NOMO-1 treated with dmso at 0.1 percent for 144 hours (cell line): Measurements from ENCODE around the gene RASGEF1C.
"Not testable (repeated sequence)": the region's sequence is repeated elsewhere in the genome, so short reads cannot be mapped to it uniquely, and the experiment has no call there.

Experiments used
- DNase-seq: peaks from one replicate; lab custom pipeline; 2025; ENCODE audit not compliant: unreplicated experiment; lab: John Stamatoyannopoulos, UW

The RASGEF1C gene

DNA sequence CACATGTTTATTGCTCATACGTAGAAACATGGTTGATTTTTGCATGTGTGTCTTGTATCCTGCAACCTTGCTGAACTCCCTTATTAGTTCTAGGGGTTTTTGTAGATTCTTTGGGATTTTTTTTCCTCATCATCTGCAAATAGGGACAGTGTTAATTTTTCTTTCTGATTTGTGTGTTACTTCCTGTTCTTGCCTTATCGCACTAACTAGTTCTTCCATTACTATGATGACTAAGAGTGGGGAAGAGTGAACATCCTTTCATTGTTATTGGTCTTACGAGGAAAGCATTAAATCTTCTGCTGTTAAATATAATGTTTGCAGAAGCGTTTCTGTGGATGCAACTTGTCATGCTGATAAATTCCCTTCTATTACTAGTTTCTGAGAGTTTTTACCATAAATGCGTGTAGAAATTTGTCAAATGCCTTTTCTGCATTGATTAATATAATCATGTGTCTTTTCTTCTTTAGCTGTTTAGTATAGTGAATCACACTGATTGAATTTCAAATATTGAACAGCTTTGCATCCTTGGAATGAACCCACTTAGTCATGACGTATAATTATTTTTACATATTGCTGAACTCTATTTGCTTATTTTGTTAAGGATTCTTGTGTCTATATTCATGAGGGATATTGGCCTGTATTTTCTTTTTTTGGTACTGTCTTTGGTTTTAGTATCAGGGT is 105.4 kb downstream of the RASGEF1C start:
- DNase-seq = no peak

DNA sequence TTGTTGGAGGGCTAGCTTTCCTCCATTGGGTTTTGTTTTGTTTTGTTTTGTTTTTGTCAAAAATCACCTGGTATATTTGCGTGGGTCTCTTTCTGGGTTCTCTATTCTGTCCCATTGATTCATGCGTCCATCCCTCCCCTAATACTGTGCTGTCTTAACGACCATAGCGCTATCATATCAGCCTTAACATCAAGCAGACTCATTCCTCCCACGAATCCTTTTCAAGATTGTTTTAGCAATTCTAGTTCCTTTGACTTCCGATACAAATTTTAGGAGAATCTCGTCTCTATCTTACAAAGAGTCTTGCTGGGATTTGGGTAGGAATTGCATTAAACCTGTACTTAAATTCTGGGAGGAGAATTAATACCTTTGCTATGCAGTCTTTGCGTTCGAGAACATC is 106.4 kb downstream of the RASGEF1C start:
- DNase-seq = no peak

DNA sequence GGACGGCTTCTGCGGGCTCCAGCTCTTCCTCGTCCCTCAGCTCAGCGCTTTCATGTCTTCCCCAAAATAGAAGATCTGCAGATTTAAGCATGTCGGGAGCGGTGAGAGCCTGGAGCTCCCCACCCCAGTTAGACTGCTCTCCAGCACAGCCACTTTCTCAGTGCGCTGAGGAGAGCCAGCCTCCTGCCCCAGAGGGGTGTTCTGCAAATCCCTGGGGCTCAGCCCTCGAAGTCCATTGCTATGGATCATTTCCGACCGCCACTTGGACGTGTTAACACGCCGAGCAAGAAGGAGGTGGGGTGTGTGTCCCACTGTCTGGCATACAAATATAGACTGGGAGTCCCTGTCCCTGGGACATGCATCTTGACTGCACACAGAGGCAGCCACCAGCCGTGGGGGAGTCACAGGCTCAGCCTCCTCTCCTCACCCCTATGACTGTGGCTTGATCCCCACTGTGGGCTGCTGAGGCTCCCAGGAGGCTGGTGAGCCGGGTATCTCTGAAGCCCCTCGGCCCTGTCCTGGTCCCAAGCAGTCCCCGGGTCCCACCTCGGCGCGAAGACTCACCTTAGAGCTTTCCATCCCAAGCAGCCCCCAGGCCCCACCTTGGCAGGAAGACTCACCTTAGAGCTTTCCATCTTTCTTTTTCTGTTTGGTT is 107.4 kb downstream of the RASGEF1C start:
- DNase-seq = no peak

DNA sequence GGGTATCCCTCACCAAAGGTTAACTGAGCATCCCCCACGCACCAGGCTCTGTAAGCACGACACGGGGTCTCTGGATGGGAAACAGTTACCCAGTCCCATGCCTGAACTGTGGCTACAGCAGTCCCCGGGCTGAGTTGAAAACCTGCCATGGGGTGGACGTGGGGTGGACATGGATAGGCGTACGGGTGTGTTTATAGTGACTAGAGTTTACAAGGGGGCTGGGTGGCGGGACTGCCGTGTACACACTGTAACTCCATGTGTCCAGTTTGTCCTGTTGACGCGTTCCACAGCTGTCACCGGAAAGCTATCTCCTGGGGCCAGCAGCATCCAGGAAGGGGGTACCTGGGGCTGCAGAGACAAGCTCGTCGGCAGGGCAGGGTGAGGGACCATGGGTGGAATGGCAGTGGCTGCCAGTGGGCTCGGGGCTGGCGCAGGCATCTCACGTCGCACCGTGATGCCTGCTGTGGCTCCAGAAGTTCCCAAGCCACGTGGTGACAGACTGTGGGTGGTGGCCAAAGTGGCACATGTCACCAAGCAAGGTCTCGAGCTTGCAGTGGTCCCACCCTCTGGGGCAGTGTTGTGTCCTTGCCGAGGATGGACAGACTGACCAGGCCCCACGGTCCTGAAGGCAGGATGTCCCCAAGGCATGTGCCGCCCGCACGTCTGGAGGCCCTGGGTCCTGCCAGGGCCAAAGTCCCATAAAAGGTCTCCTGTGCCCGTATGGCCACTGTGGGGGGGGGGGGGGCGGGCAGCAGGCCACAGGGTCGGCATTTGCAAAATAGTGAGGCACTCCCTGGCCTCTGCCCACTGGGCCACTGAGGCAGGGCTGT is 108.2 kb downstream of the RASGEF1C start:
- DNase-seq = no peak

DNA sequence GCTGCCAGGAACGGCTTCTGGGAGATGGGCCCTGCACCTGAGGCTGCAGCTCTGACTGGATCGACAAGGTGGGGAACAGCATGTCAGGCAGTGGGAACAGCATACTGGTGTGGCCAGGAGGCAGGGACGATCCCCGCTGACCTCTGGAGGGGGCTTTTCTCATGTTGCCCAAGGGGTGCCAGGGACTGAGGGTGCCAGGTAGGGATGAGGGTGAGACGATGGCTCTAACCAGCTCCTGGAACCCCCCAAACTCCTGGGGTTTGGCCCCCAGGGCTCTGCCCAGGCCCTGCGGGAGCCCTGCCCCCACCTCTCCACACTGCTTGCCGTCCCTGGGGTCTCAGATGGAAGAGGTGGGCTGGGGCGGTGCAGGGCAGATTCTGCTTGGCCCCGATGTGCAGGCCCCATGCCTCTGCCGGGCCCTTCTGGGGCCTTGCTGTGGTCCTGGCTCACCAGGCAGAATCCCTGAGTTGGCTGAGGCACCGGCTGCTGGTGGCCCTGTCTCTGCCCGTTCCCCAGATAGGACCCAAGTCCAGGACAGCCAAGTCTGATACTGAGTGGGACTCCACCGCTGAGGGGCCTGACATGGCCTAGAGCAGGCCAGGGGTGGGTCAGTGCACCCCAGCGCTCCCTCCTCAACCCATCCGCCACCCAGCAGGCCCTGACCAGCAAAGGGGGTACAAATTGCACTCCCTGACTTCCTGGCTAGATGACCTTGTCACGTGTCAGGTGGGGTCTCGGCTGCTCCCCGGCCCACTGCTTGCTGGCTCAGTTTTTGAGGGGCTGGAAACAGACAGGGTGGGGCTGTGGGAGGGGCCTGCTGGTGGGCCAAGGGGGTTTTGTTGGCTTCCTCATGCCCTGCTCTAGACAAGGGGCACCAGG is 109.0 kb downstream of the RASGEF1C start:
- no peak for DNase-seq

DNA sequence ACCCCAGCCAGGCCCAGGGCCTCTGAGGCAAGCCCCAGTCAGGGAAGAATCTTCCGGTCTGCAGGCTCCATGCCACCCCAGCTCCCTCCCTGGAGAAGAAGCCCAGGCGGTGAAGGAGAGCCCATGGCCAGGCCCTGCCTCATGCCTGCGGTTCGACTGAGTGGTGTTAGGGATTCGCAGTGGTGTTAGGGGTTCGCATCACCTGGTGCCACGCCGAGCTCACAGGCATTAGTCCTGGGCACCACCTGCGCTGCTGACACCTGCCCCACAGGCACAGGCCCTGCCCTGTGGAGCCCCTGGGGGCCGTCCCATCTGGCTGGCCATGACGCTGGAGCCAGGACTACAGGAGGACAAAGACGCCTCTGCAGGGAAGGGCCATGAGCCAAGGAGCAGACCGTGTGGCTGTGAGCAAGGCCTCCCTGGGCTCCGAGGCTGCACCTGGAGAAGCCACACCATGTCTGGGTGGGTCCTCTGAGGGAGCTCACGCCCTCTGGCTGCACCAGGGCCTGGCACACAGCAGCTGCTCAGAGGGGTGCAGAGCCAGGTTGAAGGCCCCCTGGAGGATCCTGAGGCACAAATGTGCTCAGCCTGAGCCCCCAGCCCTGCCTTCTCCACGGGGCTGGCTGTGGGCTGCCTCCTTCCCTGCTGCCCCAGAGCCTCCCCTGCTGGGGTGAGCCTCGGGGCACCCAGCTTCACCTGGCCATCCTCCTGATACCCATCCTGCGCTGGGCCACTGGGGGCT is 109.8 kb downstream of the RASGEF1C start:
- DNase-seq = no peak

DNA sequence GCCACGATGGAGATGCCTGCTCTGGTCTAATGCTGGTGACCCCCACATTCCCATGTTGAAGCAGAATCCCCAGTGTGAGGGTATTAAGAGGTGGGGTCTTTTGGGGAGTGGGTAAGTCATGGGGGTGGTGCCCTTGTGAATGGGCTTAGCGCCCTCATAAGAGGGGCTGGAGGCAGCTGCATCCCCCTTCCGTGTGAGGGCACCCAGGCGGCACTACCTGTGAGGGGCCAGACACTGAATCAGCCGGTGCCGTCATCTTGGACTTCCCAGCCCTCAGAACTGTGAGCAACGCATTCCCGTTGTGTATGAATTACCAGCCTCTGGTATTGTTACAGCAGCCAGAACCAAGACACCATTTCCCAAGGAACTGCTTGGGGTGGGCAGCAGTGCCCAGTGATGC is 110.5 kb downstream of the RASGEF1C start:
- no peak for DNase-seq

DNA sequence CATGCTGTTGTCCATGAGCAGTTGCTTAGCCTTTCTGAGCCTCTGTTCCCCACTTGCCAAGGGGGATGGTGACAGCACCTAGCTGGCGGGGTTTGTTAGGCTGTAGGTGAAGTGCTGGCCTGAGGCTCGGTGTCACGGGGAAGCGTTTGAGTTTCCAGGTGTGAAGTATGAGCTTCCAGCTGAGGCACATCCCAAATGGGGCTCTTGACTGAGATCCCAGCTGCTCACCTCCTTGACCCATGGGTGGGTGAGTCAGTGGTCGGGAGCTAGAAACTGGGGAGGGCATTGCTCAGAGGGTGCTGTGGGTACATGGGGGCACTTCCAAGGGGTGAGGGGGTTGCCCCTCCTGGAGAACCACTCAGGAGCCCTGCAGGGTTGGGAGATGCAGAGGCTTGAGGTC is 111.1 kb downstream of the RASGEF1C start:
- DNase-seq = no peak

DNA sequence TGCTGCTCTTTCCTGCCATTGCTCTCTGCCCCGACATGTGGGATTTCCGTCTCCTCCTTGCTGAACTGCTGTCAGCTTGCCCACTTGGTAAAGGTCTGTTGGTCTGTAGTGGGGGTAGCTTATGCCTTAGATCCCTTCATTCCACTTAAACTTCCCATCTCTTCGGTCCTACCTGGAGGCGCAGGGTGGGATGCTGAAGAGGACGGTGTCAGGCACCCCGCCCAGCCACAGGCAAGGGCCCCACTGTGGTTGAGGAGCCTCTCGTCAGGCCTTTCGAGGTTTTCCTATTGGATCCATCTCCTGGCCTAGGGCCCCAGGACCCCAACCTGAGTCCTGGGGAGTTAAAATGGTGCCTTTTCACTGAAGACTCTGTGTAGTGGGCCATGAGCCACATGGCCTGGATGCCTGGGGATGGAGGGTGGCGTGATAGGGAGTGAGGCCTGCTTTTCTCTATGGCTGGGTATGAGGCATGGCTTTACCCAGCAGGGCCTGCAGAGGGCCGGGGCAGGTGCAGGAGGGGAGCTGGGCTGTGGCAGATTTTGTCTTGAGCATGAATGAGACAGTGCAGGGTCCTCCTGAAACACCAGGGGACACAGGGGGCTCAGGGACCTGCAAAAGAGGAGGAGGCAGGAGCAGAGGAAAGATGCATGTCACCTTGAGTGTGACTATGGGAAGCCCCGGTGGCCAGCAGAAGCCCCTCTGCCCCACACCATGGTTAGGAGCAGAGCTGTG is 111.7 kb downstream of the RASGEF1C start:
- DNase-seq = no peak

DNA sequence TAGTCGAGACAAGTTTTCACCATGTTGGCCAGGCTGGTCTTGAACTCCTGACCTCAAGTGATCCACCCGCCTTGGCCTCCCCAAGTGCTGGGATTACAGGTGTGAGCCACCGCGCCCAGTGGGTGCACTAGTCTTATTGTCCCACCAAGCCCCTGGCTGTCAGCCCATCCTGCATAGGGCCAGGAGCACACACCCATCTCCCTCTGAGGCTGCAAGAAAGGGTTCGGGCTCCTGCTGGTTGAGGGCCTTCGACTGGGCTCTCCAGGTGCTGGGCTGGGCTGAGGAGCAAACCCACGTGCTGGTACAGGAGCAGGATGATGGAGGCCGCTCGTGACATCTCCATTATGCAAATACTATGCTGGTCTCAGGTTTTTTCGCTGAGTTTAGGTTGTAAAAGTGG is 112.4 kb downstream of the RASGEF1C start:
- DNase-seq = no peak

DNA sequence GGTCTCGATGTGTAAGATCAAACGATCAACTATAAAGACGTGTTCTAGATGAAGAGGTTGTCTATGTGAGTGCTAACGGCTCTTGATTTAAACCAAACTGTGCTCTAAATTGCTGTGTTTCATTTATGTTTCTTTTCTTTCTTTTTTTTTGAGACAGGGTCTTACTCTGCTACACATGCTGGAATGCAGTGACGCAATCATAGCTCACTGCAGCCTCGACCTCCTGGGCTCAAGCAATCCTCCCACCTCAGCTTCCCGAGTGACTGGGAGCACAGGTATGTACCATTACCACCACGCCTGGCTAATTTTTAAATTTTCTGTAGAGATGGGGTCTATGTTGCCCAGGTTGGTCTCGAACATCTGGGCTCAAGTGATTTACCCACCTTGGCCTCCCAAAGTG is 113.5 kb downstream of the RASGEF1C start:
- no peak for DNase-seq

DNA sequence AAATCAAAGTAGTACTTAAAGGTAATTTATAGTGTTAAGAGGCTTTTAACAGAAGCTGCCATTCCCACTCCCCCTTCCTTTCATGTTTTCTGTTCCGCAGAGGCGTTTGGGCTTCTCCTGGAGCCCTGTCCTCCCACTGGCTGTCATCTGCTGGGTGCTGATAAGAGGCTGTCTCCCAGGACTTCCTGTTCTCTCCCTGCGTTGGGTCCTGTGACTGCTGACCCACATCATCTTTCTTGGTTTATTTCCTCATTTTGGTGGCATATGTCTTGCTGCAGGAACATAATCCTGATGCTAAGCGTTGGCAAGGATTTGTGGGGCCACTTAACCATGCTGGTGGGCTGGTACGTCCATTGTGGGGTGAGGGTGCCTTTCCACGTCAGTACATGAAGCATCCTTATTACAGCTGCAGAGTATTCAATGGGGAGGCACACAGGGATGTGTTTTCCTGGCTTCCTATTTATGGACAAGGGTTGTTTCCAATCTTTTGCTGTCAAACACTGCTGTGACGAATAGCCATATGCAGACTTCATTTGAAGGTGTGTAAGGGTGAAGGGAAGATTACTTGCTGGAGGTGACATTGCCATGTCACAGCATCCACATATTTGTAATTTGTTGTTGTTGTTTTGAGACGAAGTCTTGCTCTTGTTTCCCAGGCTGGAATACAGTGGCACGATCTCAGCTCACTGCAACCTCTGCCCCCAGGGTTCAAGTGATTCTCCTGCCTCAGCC is 115.2 kb downstream of the RASGEF1C start:
- DNase-seq = peak; percentile 3

DNA sequence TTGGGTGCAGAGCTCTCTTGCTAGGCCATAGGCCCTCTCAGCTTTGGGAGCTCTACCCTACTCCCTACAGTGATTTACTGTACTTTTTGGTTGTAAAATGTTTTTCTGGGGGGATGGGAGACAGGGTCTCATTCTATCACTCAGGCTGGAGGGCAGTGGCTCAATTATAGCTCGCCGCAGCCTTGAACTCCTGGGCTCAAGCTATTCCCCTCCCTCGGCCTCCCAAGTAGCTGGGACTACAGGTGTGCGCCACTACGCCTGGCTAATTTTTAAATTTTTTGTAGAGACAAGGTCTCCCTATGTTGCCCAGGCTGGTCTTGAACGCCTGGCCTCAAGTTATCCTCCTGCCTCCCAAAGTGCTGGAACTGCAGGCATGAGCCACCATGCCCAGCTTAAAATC is 115.8 kb downstream of the RASGEF1C start:
- no peak for DNase-seq

DNA sequence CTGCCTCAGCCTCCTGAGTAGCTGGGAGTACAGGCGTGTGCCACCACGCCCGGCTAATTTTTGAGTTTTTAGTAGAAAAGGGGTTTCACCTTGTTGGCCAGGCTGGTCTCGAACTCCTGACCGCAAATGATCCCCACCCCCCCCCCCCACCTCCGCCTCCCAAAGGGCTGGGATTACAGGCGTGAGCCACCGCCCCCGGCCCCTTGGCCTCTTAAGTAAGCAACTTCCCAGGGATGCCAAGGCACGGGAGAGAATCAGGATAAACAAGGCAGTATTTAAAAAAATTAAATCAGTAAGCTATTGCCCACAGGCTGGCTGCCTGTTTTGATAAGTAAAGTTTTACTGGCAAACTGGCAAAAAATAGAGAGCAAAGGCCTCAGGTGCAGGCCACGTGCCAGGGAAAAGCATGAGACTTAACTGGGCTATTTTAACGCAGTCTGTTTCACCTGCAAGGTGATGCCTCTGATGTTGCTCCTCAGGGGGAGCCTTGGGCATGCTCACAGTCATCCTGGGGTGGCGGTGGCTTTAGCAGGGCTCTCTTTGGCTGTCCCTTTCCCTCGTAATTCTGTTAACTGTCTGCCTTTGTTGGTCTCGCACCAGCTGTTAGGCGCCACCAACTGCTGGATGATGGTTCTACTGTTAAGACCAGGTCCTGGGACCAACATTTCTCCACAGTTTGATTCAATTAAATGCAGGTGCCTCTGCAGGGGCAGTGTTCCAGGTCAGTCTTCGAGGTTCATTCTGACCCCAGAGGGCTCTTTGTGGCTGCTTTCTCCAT is 118.1 kb downstream of the RASGEF1C start:
- peak; percentile 21 for DNase-seq

DNA sequence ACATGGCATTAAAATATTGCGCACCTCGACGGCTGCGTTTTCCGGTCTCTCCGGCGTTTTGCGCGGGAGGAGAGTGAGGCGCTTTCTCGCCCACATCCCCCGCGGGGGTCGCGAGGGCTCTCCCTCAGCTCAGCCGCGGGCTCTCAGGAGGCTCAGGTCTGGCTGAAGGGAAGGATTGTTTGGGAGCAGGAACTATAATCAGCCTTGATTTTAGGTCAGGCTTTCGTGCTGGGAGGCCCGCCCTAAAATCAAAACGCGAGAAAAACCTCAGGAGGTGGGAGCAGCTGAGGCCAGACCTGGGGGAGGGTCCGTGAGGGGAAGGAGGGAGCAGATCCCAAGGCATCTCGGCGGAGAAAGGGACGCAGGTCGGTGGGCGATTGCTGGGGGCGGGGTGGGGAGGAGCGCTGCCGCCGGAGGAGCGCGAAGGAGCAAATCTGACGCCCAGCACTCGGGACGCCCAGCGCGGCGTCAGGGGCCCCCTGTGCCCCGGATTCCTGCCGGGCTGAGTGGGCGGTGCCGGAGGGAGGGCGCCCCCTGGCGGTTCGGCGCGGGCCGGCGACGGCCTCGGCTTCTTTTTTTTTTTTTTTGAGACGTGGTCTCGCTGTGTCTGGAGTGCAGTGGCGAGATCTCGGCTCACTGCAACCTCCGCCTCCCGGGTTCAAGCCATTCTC is 118.8 kb downstream of the RASGEF1C start:
- DNase-seq = peak; percentile 36

DNA sequence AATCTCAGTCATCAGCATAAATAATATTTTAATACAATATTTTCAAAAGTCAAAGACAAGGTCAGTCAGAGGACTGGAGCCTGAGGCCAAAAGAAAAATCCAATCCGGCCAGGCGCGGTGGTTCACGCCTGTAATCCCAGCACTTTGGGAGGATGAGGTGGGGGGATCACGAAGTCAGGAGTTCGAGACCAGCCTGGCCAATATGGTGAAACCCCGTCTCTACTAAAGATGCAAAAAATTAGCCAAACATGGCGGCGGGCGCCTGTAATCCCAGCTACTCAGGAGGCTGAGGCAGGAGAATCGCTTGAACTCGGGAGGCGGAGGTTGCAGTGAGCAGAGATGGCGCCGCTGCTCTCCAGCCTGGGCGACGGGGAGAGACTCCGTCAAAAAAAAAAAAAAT is 119.4 kb downstream of the RASGEF1C start:
- DNase-seq = not testable (repeated sequence)

DNA sequence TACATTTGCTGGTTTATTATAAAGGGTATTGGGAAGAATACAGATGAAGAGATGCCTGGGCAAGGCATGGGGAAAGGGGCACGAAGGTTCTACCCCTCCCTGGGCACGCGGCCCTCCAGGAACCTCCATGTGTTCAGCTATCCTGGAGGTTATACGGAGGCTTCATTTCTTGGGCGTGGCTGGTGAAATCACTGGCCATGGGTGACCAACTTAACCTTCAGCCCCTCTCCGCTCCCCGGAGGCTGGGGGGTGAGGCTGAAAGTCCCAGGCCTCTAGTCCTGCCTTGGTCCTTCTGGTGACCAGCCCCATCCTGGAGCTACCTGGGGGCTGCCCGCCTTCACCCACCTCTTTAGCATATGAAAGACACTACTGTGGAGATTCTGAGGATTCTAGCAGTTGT is 120.5 kb downstream of the RASGEF1C start:
- DNase-seq = no peak
